ENCODE measurements around the gene EHMT2.

Gene EHMT2

GRCh38 chr6:31837369-31838113 lies 60.0 kb downstream of the EHMT2 start:
- DNase-seq: peak; percentile 43

- DNase-seq: peak; percentile 52
These were observed 60.8 kb downstream of the EHMT2 start for GRCh38 chr6:31836474-31837368.

GRCh38 chr6:31836047-31836473 lies 61.4 kb downstream of the EHMT2 start:
- DNase-seq: no peak

- peak; percentile 94 for DNase-seq
These were observed 62.9 kb downstream of the EHMT2 start for GRCh38 chr6:31834367-31835250.

- DNase-seq: peak; percentile 39
These were observed 65.9 kb downstream of the EHMT2 start for GRCh38 chr6:31831350-31832215.

GRCh38 chr6:31830886-31831335 lies 66.6 kb downstream of the EHMT2 start:
- no peak for DNase-seq
